Measurements from ENCODE around the gene CSNK1D. TPM values are rescaled to one million over a fixed set of nuclear protein-coding genes. Genes with fewer than 3 reads are reported as not detected.
"Not testable (repeated sequence)": the region's sequence is repeated elsewhere in the genome, so short reads cannot be mapped to it uniquely, and the experiment has no call there.

The CSNK1D gene
- total RNA-seq, 1 experiment from 2014 or later, result 33.7 TPM

GRCh38 chr17:82201498-82201910, 72.0 kb downstream of the CSNK1D start:
- H3K4me1 ChIP-seq (replicated peaks), result peaks cover 23% of the 10 kb centered on the region
- H3K4me3 ChIP-seq, result no peak overlapping the region
- DNase-seq (ENCODE audit: low read depth in 1 of 2, low spot score in 2 of 2), result no peak
- no peaks in the 10 kb centered on the region for H3K27me3 ChIP-seq (replicated peaks)
- H3K27ac ChIP-seq, result no peak overlapping the region
- no peaks in the 10 kb centered on the region for H3K9me3 ChIP-seq (replicated peaks)
- H3K36me3 ChIP-seq, result peaks cover 9% of the 10 kb centered on the region

DNA sequence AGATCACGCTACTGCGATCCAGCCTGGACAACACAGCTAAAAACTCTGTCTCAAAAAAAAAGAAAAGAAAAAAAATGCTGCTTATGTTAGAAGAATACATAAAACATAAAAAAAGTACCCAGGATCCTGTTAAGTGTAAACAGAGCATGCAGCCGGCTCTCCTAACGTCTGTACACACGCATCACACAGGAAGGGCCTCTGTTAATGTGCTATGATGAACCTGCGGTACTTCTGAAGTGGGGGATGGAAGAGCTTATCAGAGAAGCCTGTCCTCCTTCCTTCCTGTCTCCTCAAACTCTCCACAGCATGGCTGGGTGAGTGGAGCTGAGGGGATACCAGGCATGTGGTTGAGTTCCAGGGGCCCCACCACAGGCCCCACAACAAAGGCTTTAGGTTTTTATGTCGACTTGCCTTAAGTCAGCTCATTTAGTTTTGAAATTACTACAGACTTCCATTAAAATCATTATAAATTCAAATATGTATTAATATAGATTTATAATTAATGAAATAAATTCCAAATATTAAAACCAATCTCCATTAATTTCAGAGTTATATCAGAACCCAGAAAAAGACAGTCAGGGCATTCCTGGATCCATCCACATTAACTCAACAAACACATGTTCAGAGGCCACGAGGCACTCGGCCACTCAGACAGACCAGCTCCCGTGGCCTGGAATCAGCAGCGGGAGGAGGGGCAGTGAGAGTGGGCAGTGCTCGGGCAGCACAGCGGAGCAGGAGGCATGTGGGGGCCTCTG, 72.6 kb downstream of the CSNK1D start:
- Histone ChIP-seq H3K9me3 (replicated peaks) (no peaks in the 10 kb centered on the region), H3K27ac (no peak overlapping the region), H3K4me1 (replicated peaks) (peaks cover 18% of the 10 kb centered on the region), H3K4me3 (no peak overlapping the region), H3K36me3 (peaks cover 9% of the 10 kb centered on the region), H3K27me3 (replicated peaks) (no peaks in the 10 kb centered on the region)
- no peak for DNase-seq (ENCODE audit: low read depth in 1 of 2, low spot score in 2 of 2)

GRCh38 chr17:82200135-82200534, 73.4 kb downstream of the CSNK1D start:
- Histone ChIP-seq H3K4me1 (replicated peaks) (peaks cover 10% of the 10 kb centered on the region), H3K9me3 (replicated peaks) (no peaks in the 10 kb centered on the region), H3K4me3 (no peak overlapping the region), H3K36me3 (peaks cover 17% of the 10 kb centered on the region), H3K27me3 (replicated peaks) (no peaks in the 10 kb centered on the region), H3K27ac (no peak overlapping the region)
- DNase-seq (ENCODE audit: low read depth in 1 of 2, low spot score in 2 of 2), result no peak

DNA sequence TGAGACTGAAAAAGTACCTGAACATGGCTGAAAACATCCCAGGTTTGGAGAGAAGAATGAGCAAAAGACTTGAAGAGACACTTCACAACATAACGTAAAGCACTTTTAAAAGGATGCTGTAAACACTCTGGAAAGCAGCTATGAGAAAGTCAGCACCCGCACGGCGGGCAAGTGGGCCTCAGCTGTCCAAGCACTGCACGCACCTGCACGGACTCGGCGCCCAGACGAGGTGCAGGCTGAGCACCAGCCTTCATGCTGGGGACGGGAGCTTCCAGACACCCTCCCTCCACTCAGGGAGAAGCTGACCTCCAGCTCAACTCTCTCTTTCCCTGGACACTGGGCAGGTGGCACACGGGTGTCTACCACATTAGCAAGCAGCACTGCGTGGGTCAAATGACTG, 74.0 kb downstream of the CSNK1D start:
- Histone ChIP-seq H3K27me3 (replicated peaks) (no peaks in the 10 kb centered on the region), H3K4me3 (no peak overlapping the region), H3K27ac (no peak overlapping the region), H3K4me1 (replicated peaks) (peaks cover 4% of the 10 kb centered on the region), H3K36me3 (peaks cover 24% of the 10 kb centered on the region), H3K9me3 (replicated peaks) (no peaks in the 10 kb centered on the region)
- DNase-seq (ENCODE audit: low read depth in 1 of 2, low spot score in 2 of 2), result no peak

DNA sequence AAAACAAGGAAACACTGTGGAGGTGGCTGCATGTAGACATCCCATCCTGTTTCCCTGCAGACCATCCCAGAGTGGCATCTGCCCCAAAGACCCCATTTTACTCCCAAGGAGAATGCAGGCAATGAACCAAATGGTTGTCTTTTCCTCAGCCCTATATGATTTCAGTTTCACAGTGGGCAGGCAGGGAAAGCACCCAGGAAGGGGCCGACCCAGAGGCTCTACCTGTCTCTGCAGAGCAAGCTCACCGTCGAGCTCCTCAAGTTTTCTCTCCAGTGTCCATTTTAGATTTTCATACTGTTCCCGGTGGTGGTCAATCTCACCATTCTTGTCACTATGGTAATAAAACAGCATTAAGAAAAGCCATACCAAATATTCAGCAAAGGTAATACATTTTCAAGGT, 75.4 kb downstream of the CSNK1D start:
- no peak overlapping the region for H3K4me3 ChIP-seq
- H3K27me3 ChIP-seq (replicated peaks), result no peaks in the 10 kb centered on the region
- no peak for DNase-seq (ENCODE audit: low read depth in 1 of 2, low spot score in 2 of 2)
- no peaks in the 10 kb centered on the region for H3K4me1 ChIP-seq (replicated peaks)
- peaks cover 38% of the 10 kb centered on the region for H3K36me3 ChIP-seq
- H3K9me3 ChIP-seq (replicated peaks), result no peaks in the 10 kb centered on the region
- H3K27ac ChIP-seq, result no peak overlapping the region

- no peak for DNase-seq (ENCODE audit: low read depth in 1 of 2, low spot score in 2 of 2)
- Histone ChIP-seq H3K36me3 (peaks cover 45% of the 10 kb centered on the region), H3K27me3 (replicated peaks) (no peaks in the 10 kb centered on the region), H3K9me3 (replicated peaks) (no peaks in the 10 kb centered on the region), H3K27ac (no peak overlapping the region), H3K4me3 (no peak overlapping the region), H3K4me1 (replicated peaks) (no peaks in the 10 kb centered on the region)
Observed at GRCh38 chr17:82195675-82196672, 77.5 kb downstream of the CSNK1D start.

DNA sequence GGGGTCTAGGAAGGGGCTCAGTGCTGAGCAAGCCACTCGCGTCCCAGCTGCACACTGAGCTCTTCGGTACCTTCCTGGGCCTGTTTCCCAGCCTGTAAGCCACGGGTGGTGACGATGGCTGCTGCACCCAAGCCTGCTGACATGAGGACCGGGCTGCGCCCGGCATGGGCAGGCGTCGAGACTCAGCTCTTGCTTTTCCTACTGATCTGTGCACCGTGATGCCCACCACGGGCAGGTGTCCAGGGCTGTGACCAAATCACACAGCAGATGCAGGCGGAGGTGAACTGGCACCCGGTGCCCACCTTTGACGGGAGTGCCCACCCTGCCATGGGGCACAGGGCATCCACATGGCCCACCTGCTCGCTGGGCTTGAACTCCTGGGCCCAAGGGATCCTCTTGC, 78.7 kb downstream of the CSNK1D start:
- no peak overlapping the region for H3K27ac ChIP-seq
- no peak for DNase-seq (ENCODE audit: low read depth in 1 of 2, low spot score in 2 of 2)
- no peaks in the 10 kb centered on the region for H3K4me1 ChIP-seq (replicated peaks)
- H3K9me3 ChIP-seq (replicated peaks), result no peaks in the 10 kb centered on the region
- peaks cover 45% of the 10 kb centered on the region for H3K36me3 ChIP-seq
- H3K27me3 ChIP-seq (replicated peaks), result no peaks in the 10 kb centered on the region
- no peak overlapping the region for H3K4me3 ChIP-seq

- Histone ChIP-seq H3K36me3 (peaks cover 45% of the 10 kb centered on the region), H3K27ac (no peak overlapping the region), H3K27me3 (replicated peaks) (no peaks in the 10 kb centered on the region), H3K9me3 (replicated peaks) (no peaks in the 10 kb centered on the region), H3K4me1 (replicated peaks) (no peaks in the 10 kb centered on the region), H3K4me3 (no peak overlapping the region)
- DNase-seq (ENCODE audit: low read depth in 1 of 2, low spot score in 2 of 2), result no peak
Observed at GRCh38 chr17:82193520-82194220, 79.8 kb downstream of the CSNK1D start.

- not testable (repeated sequence) for H3K27me3 ChIP-seq (replicated peaks); DNase-seq (ENCODE audit: low read depth in 1 of 2, low spot score in 2 of 2); H3K4me3 ChIP-seq; H3K9me3 ChIP-seq (replicated peaks); H3K27ac ChIP-seq; H3K4me1 ChIP-seq (replicated peaks)
- peaks cover 45% of the 10 kb centered on the region for H3K36me3 ChIP-seq
Observed at GRCh38 chr17:82193050-82193449, 80.5 kb downstream of the CSNK1D start.

Other genes starting within 250 kb of the CSNK1D start
- 9.9 TPM in 2 replicates for gene RAC3, start 242.0 kb downstream of the CSNK1D start, total RNA-seq (2014; rRNA removed; shearing (Covaris generic))
- 128 and 176 TPM in 2 replicates for gene DCXR, start 236.0 kb downstream of the CSNK1D start, total RNA-seq (2014; rRNA removed; shearing (Covaris generic))
- gene RFNG, start 221.9 kb downstream of the CSNK1D start, total RNA-seq (2014; rRNA removed; shearing (Covaris generic)), result 16.7 and 23.8 TPM in 2 replicates
- 223 and 226 TPM in 2 replicates for gene GPS1, start 221.8 kb downstream of the CSNK1D start, total RNA-seq (2014; rRNA removed; shearing (Covaris generic))
- gene DUS1L, start 207.9 kb downstream of the CSNK1D start, total RNA-seq (2014; rRNA removed; shearing (Covaris generic)), result 181 and 210 TPM in 2 replicates
- gene FASN, start 175.5 kb downstream of the CSNK1D start, total RNA-seq (2014; rRNA removed; shearing (Covaris generic)), result 54.6 and 77.6 TPM in 2 replicates
- 8.2 and 9.4 TPM in 2 replicates for gene CCDC57, start 60.9 kb downstream of the CSNK1D start, total RNA-seq (2014; rRNA removed; shearing (Covaris generic))
- gene SLC16A3, start 44.7 kb downstream of the CSNK1D start, total RNA-seq (2014; rRNA removed; shearing (Covaris generic)), result 149 and 249 TPM in 2 replicates
- gene CD7, start 43.9 kb upstream of the CSNK1D start, total RNA-seq (2014; rRNA removed; shearing (Covaris generic)), result not detected in 2 replicates
- gene SECTM1, start 60.1 kb upstream of the CSNK1D start, total RNA-seq (2014; rRNA removed; shearing (Covaris generic)), result 5.3 and 6.3 TPM in 2 replicates
- 0.19 and 0.34 TPM in 2 replicates for gene TEX19, start 85.5 kb upstream of the CSNK1D start, total RNA-seq (2014; rRNA removed; shearing (Covaris generic))
- gene UTS2R, start 98.1 kb upstream of the CSNK1D start, total RNA-seq (2014; rRNA removed; shearing (Covaris generic)), result 0.18 TPM in 1 of 2 replicates, not detected in the other
- gene HEXD, start 144.6 kb upstream of the CSNK1D start, total RNA-seq (2014; rRNA removed; shearing (Covaris generic)), result 16.3 and 21.7 TPM in 2 replicates
- 87.6 and 105 TPM in 2 replicates for gene OGFOD3, start 144.9 kb upstream of the CSNK1D start, total RNA-seq (2014; rRNA removed; shearing (Covaris generic))
- 71.4 and 106 TPM in 2 replicates for gene CYBC1, start 177.1 kb upstream of the CSNK1D start, total RNA-seq (2014; rRNA removed; shearing (Covaris generic))
- gene NARF, start 185.0 kb upstream of the CSNK1D start, total RNA-seq (2014; rRNA removed; shearing (Covaris generic)), result 41.6 and 58.5 TPM in 2 replicates
- 39.3 and 54.9 TPM in 2 replicates for gene FOXK2, start 246.0 kb upstream of the CSNK1D start, total RNA-seq (2014; rRNA removed; shearing (Covaris generic))

All from SJSA1 (cell line).